Right lobe of liver (tissue), 6 donors: Measurements from ENCODE around the gene MBD6. TPM values are rescaled to one million over a fixed set of nuclear protein-coding genes. Genes with fewer than 3 reads are reported as not detected.
A peak's percentile ranks its signal among the peaks of the same experiment; 100 is the strongest.

Source experiments
- ATAC-seq, 4 donors: fragments of 200-7000 bp; cut with Tn5 transposase; one replicate each; pipeline ENCODE4 v1.9.1; 2020; ENCODE audit warnings: mild to moderate bottlenecking in 4 of 4, moderate library complexity in 4 of 4
- DNase-seq, 3 donors: peaks; one replicate each; pipeline ENCODE4 v3.0.0-alpha.2; 2020
- H3K27ac ChIP-seq, 3 donors: fragments of 200-600 bp; one replicate each; pipeline ENCODE4 v1.8.0; 2022
- H3K27me3 ChIP-seq, 2 donors: fragments of 200-600 bp; one replicate each; pipeline ENCODE4 v1.8.0; 2022
- H3K36me3 ChIP-seq, 4 donors: fragments of 200-600 bp; sonication (generic) in 1 of 4; one replicate each; pipeline versions ENCODE4 v1.5.1 to v1.8.0; 2017 to 2022; ENCODE audit warnings: control low read depth in 1 of 4
- H3K4me1 ChIP-seq, 4 donors: fragments of 200-600 bp; sonication (generic) in 1 of 4; one replicate each; pipeline versions ENCODE4 v1.5.1 to v1.8.0; 2017 to 2022; ENCODE audit warnings: control low read depth in 1 of 4
- H3K4me3 ChIP-seq, 3 donors: fragments of 200-600 bp; one replicate each; pipeline ENCODE4 v1.8.0; 2022
- H3K9me3 ChIP-seq, 4 donors: fragments of 200-600 bp; sonication (generic) in 1 of 4; one replicate each; pipeline versions ENCODE4 v1.5.1 to v1.8.0; 2017 to 2022; ENCODE audit warnings: control low read depth in 1 of 4
- CTCF ChIP-seq, 4 donors: fragments of 200-600 bp in 3 of 4; fragments of 450-650 bp in 1 of 4; IDR thresholded peaks; one replicate each; pipeline versions ENCODE4 v1.5.1 to v1.8.0; 2016 to 2022; ENCODE audit warnings: antibody characterized with exemption in 4 of 4, mild to moderate bottlenecking in 2 of 4
- POLR2A ChIP-seq: fragments of 450-650 bp; IDR thresholded peaks from one replicate; pipeline ENCODE4 v1.6.1; 2017; ENCODE audit warnings: antibody characterized with exemption, mild to moderate bottlenecking
- WGBS: methylation state at CpG from one replicate; pipeline ENCODE4 v1.1.6; 2018; ENCODE audit warnings: low coverage, low lambda C conversion rate; ENCODE audit not compliant: insufficient coverage; ENCODE audit errors: missing lambda C conversion rate; 5-methylcytosine and 5-hydroxymethylcytosine counted together
- intact Hi-C, 2 donors: fragments of 100-400 bp; cut with DNase I; formaldehyde crosslinking; loops; one replicate each; pipeline versions ENCODE4 v1.11.2 to v1.14.1; 2022
- total RNA-seq, 6 experiments: library from RNA; depleted of rRNA in 2 of 6; stranded (reverse); fragments of >200 nt in 2 of 6; fragmentation: NEBNext Ultra II Directional in 3 of 6; extraction: Animal tissue kit (Norgen Biotek cat#: 25700) in 3 of 6; gene quantifications; one replicate each; pipeline versions ENCODE4 v1.1.0 to v1.2.4, GENCODE V29; 2016 to 2023
- donor health status: DM: no; HTN: yes; CAD: no.
- donor health status: DM: no; HTN: no; CAD: no.
- donor health status: DM: no; HTN: no; CAD: no.
- donor health status: DM: no; HTN: yes; CAD: no.
- donor health status: DM: no; HTN: yes; CAD: no.

The MBD6 gene
- total RNA-seq, 6 experiments from 2014 or later: 7.4 to 61.1 (median 39.3) TPM

DNA sequence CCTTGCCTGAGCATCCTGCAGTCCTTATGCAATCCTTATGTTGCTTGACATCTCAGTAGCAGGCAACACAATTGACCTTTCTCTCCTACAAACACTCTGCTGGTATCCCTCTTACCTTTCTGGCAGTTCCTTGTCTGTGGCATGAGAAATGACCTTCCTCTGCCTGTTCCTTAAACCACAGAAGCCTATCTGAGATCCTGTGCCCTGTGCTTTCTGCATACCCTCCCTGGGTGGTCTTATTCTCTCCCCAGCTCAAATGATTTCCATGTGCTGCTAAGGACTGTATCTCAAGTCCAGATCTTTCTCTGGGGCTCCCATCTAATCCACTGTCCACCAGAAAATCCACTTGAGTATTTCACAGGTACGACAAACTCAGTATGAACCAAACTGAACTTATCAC, 41.0 kb upstream of the MBD6 start:
- Histone ChIP-seq H3K9me3 (no peaks in the 10 kb centered on the region), H3K27me3 (no peaks in the 10 kb centered on the region), H3K4me3 (no peak overlapping the region), H3K36me3 (no peaks in the 10 kb centered on the region), H3K27ac (no peak overlapping the region), H3K4me1 (no peaks in the 10 kb centered on the region)
- DNase-seq (no peak), ATAC-seq (no peak)
- 78% methylated on average over 1 of the region's 1 CpG for WGBS
- TF ChIP-seq CTCF (IDR thresholded peaks at IDR 0.05) (no peak), POLR2A (no peak)
- intact Hi-C loops: no loop called here

- no peak for ATAC-seq
- DNase-seq: no peak
- Histone ChIP-seq H3K27me3 (no peaks in the 10 kb centered on the region), H3K4me3 (no peak overlapping the region), H3K27ac (no peak overlapping the region), H3K36me3 (no peaks in the 10 kb centered on the region), H3K9me3 (no peaks in the 10 kb centered on the region), H3K4me1 (peaks cover 0 to under 1% (median 0%) of the 10 kb centered on the region in 4 donors)
- WGBS: 48% methylated on average over 4 of the region's 5 CpGs
- TF ChIP-seq POLR2A: no peak
- TF ChIP-seq CTCF (IDR thresholded peaks at IDR 0.05): no peak
- intact Hi-C loops: no loop called here
Observed at GRCh38 chr12:57483466-57483865, 39.2 kb upstream of the MBD6 start.

DNA sequence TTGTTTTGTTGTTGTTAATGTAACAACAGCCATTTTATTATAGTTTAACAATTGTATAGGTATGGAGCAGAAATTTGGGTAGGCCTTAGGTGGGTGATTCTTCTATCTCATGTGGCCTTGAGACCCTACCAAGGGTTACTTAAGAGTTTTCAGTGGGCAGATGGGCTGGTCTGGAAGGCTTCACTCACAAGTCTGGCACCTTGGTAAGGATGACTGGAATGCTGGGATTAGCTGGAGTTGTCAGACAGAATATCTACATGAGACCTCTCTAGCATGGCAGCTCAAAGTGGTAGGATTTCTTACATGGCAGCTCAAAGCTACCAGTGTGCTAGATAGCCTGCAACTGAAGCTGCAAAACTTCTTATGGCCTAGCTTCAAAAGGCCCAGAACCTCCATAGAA, 36.9 kb upstream of the MBD6 start:
- Histone ChIP-seq H3K9me3 (no peaks in the 10 kb centered on the region), H3K27ac (no peak overlapping the region), H3K27me3 (no peaks in the 10 kb centered on the region), H3K4me1 (peaks cover 0 to 9% (median 4%) of the 10 kb centered on the region in 4 donors), H3K4me3 (no peak overlapping the region), H3K36me3 (peaks cover 0 to 10% (median 4%) of the 10 kb centered on the region in 4 donors)
- DNase-seq (no peak), ATAC-seq (no peak)
- TF ChIP-seq CTCF (IDR thresholded peaks at IDR 0.05) (no peak), POLR2A (no peak)
- intact Hi-C loops: no loop called here

DNA sequence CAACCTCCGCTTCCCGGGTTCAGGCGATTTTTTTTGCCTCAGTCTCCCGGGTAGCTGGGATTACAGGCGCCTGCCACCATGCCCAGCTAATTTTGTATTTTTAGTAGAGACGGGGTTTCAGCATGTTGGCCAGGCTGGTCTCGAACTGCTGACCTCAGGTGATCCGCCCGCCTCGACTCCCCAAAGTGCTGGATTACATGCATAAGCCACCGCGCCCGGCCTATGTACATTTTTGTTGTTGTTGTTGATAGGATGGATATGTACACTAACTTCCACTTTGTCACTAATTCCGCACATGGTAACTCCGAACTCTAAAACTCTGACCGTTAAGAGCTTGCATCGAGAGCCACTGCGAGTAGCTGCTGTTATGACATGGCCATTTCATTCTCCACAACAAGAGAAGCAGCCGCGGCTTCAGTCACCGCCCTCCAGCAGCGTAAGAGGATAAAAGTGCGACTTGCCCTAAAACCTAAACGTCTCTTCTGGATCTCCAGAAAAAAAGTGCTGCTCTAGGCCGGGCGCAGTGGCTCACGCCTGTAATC, 35.5 kb upstream of the MBD6 start:
- DNase-seq (no peak), ATAC-seq (no peak)
- TF ChIP-seq CTCF (IDR thresholded peaks at IDR 0.05) (no peak), POLR2A (no peak)
- no peaks in the 10 kb centered on the region for H3K27me3 ChIP-seq
- 83% methylated on average over 12 of the region's 27 CpGs for WGBS
- peak overlapping the region in 2 of 3 donors; percentile 93 to 94 for H3K4me3 ChIP-seq
- intact Hi-C loops: no loop called here
- H3K27ac ChIP-seq: no peak overlapping the region
- H3K36me3 ChIP-seq: peaks cover 0 to 24% (median 14%) of the 10 kb centered on the region in 4 donors
- H3K4me1 ChIP-seq: peaks cover 0 to 9% (median 4%) of the 10 kb centered on the region in 4 donors
- no peaks in the 10 kb centered on the region for H3K9me3 ChIP-seq
